Measurements from ENCODE around the gene INPP5J. TPM values are rescaled to one million over a fixed set of nuclear protein-coding genes. Genes with fewer than 3 reads are reported as not detected.
A peak's percentile ranks its signal among the peaks of the same experiment; 100 is the strongest.

The INPP5J gene
- total RNA-seq, 2 donors from 2014 or later = 18.3 to 18.4 TPM

DNA sequence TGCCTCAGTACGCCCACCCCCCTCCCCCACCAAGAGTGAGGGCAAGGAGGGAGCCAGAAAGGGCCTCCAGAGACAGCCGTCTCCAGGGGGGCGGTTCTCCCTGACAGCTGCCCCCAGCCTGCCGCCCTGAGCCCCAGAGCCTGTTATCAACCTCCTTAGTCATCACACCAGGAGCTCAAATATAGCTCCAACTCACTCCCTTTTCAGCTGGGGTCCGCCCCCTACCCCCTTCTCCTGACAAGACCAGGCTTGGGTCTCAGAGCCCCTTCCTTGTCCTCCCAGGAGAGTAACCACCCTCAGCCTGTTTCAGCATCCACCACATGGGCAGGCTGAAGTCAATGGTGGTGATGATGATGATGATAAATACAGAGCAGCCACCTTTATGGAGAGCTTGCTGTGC lies 2.5 kb upstream of the INPP5J start:
- no peak for TF ChIP-seq CTCF (IDR thresholded peaks at IDR 0.05)
- Histone ChIP-seq H3K4me1 (peaks cover 8% of the 10 kb centered on the region), H3K9ac (ENCODE audit: low read depth in 2 of 2, low read length in 2 of 2) (no peak overlapping the region), H3K36me3 (no peaks in the 10 kb centered on the region), H3K4me3 (no peak overlapping the region), H3K9me3 (no peaks in the 10 kb centered on the region), H3K27ac (no peak overlapping the region), H3K27me3 (no peaks in the 10 kb centered on the region)
- intact Hi-C loops (cut with DNase I) = no loop called here
- DNase-seq = no peak

- no peak overlapping the region for H3K27ac ChIP-seq
- H3K27me3 ChIP-seq = no peaks in the 10 kb centered on the region
- no peak overlapping the region for H3K4me3 ChIP-seq
- no peaks in the 10 kb centered on the region for H3K36me3 ChIP-seq
- H3K4me1 ChIP-seq = peaks cover 8% of the 10 kb centered on the region
- no peak for TF ChIP-seq CTCF (IDR thresholded peaks at IDR 0.05)
- no peaks in the 10 kb centered on the region for H3K9me3 ChIP-seq
- no peak for DNase-seq
- H3K9ac ChIP-seq (ENCODE audit: low read depth in 2 of 2, low read length in 2 of 2) = no peak overlapping the region
- intact Hi-C loops (cut with DNase I) = no loop called here
Observed at GRCh38 chr22:31120642-31121041, 2.1 kb upstream of the INPP5J start.

DNA sequence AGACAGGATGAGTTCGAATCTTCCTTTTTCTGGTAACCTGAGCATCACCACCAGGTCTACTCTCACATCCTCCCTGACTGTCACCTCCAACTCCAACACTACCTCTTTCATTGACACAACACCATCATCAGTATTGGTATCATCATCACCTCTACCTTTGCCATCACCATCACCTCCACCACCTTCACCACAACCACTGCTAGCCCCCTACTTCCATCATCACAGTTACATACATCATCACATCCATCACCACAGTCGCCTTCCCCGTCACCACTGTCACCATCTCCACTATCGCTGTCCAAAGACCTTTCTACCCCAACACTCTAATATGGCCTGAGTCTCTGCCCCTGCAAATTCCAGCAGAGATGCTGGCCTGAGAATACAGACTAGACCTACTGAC lies 1.4 kb upstream of the INPP5J start:
- intact Hi-C loops (cut with DNase I) = no loop called here
- no peak overlapping the region for H3K27ac ChIP-seq

GRCh38 chr22:31122196-31122531 lies 602 bp upstream of the INPP5J start:
- no peak overlapping the region for H3K4me3 ChIP-seq
- peak overlapping the region; percentile 50 to 80 for H3K9ac ChIP-seq (ENCODE audit: low read depth in 2 of 2, low read length in 2 of 2)
- intact Hi-C loops (cut with DNase I) = no loop called here

More for the DNA sequence above, 1.4 kb upstream of the INPP5J start:
- peak overlapping the region in 1 of 2 donors; percentile 80 for H3K9ac ChIP-seq (ENCODE audit: low read depth in 2 of 2, low read length in 2 of 2)
- peaks cover 8% of the 10 kb centered on the region for H3K4me1 ChIP-seq
- H3K27me3 ChIP-seq = no peaks in the 10 kb centered on the region
- no peaks in the 10 kb centered on the region for H3K9me3 ChIP-seq
- no peaks in the 10 kb centered on the region for H3K36me3 ChIP-seq
- TF ChIP-seq CTCF (IDR thresholded peaks at IDR 0.05) = no peak
- H3K4me3 ChIP-seq = no peak overlapping the region
- DNase-seq = no peak

GRCh38 chr22:31123292-31123602 lies 481 bp downstream of the INPP5J start:
- DNase-seq = no peak
- H3K36me3 ChIP-seq = no peaks in the 10 kb centered on the region
- H3K9ac ChIP-seq (ENCODE audit: low read depth in 2 of 2, low read length in 2 of 2) = peak overlapping the region; percentile 80 to 81
- peaks cover 8% of the 10 kb centered on the region for H3K4me1 ChIP-seq
- H3K27me3 ChIP-seq = no peaks in the 10 kb centered on the region
- H3K9me3 ChIP-seq = no peaks in the 10 kb centered on the region
- TF ChIP-seq CTCF (IDR thresholded peaks at IDR 0.05) = no peak
- intact Hi-C loops (cut with DNase I) = no loop called here
- no peak overlapping the region for H3K27ac ChIP-seq
- peak overlapping the region; percentile 38 for H3K4me3 ChIP-seq

More at GRCh38 chr22:31122196-31122531, 602 bp upstream of the INPP5J start:
- DNase-seq = no peak
- Histone ChIP-seq H3K4me1 (peaks cover 8% of the 10 kb centered on the region), H3K27me3 (no peaks in the 10 kb centered on the region), H3K36me3 (no peaks in the 10 kb centered on the region), H3K9me3 (no peaks in the 10 kb centered on the region), H3K27ac (peak overlapping the region; percentile 74)
- TF ChIP-seq CTCF (IDR thresholded peaks at IDR 0.05) = no peak

DNA sequence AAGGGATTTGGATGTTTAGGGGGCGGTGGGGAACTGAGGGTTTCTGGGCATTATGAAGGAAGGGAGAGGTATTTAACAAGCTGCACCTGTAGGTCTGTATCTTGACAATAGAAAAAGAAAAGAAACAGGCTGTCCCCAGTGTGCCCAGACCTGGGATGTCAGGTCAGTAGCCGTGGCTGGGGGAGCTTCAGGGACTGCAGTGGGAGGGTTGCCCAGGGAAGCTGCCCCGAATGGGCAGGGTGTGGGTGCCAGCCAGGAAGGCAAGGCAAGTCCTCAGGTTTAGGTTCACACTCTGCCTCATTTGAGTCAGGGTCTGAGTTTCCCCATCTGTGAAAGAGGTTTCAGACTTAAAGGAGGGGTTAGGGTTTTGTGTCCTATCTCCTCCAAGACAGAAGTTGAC lies 1.5 kb downstream of the INPP5J start:
- Histone ChIP-seq H3K9ac (ENCODE audit: low read depth in 2 of 2, low read length in 2 of 2) (peak overlapping the region in 1 of 2 donors; percentile 80), H3K27ac (no peak overlapping the region), H3K4me1 (peaks cover 8% of the 10 kb centered on the region), H3K36me3 (no peaks in the 10 kb centered on the region), H3K9me3 (no peaks in the 10 kb centered on the region), H3K27me3 (no peaks in the 10 kb centered on the region), H3K4me3 (no peak overlapping the region)
- TF ChIP-seq CTCF (IDR thresholded peaks at IDR 0.05) = no peak
- DNase-seq = no peak
- intact Hi-C loops (cut with DNase I) = no loop called here

Measured in colonic mucosa (tissue), 4 donors.